Measurements from ENCODE around the gene CYSLTR2. TPM values are rescaled to one million over a fixed set of nuclear protein-coding genes. Genes with fewer than 3 reads are reported as not detected.
A peak's percentile ranks its signal among the peaks of the same experiment; 100 is the strongest.

The CYSLTR2 gene
- total and polyA plus RNA-seq, 2 experiments from 2014 or later = 5.1 to 22.2 TPM

- Histone ChIP-seq H3K9me3 (ENCODE audit: low read depth) (no peaks in the 10 kb centered on the region), H3K36me3 (replicated peaks; ENCODE audit: insufficient read depth, low read depth) (no peaks in the 10 kb centered on the region), H3K4me1 (ENCODE audit: insufficient read depth) (peaks cover 19% of the 10 kb centered on the region), H3K4me3 (no peak overlapping the region), H3K27me3 (no peaks in the 10 kb centered on the region), H3K27ac (peak overlapping the region; percentile 76), H2AFZ (no peak overlapping the region), H3K4me2 (peak overlapping the region; percentile 60), H4K20me1 (ENCODE audit: insufficient read depth, poor library complexity, severe bottlenecking) (no peaks in the 10 kb centered on the region), H3K79me2 (no peaks in the 10 kb centered on the region), H3K9me2 (replicated peaks; ENCODE audit: insufficient read depth) (no peaks in the 10 kb centered on the region)
- no peak for DNase-seq (ENCODE audit: low spot score)
- 40% methylated on average over 3 of the region's 3 CpGs for WGBS (ENCODE audit: low lambda C conversion rate, missing lambda C conversion rate)
- TF ChIP-seq EZH2phosphoT487 (IDR thresholded peaks at IDR 0.05; ENCODE audit: low read depth, severe bottlenecking, unreplicated experiment) = no peak
- TF ChIP-seq EZH2 (IDR thresholded peaks at IDR 0.05; ENCODE audit: borderline replicate concordance) = no peak
- no peak for TF ChIP-seq CTCF (IDR thresholded peaks at IDR 0.05; ENCODE audit: poor library complexity)
Measured at GRCh38 chr13:48652851-48653471, 768 bp upstream of the CYSLTR2 start.

GRCh38 chr13:48654511-48654910 lies 782 bp downstream of the CYSLTR2 start:
- DNase-seq (ENCODE audit: low spot score) = no peak
- Histone ChIP-seq H3K4me1 (ENCODE audit: insufficient read depth) (peaks cover 19% of the 10 kb centered on the region), H3K4me3 (no peak overlapping the region), H3K36me3 (replicated peaks; ENCODE audit: insufficient read depth, low read depth) (no peaks in the 10 kb centered on the region), H3K4me2 (peak overlapping the region; percentile 60), H3K27me3 (no peaks in the 10 kb centered on the region), H3K9me2 (replicated peaks; ENCODE audit: insufficient read depth) (no peaks in the 10 kb centered on the region), H4K20me1 (ENCODE audit: insufficient read depth, poor library complexity, severe bottlenecking) (no peaks in the 10 kb centered on the region), H3K9me3 (ENCODE audit: low read depth) (no peaks in the 10 kb centered on the region), H3K27ac (peak overlapping the region; percentile 76), H2AFZ (no peak overlapping the region), H3K79me2 (no peaks in the 10 kb centered on the region)
- no peak for TF ChIP-seq CTCF (IDR thresholded peaks at IDR 0.05; ENCODE audit: poor library complexity)
- TF ChIP-seq EZH2phosphoT487 (IDR thresholded peaks at IDR 0.05; ENCODE audit: low read depth, severe bottlenecking, unreplicated experiment) = no peak
- TF ChIP-seq EZH2 (IDR thresholded peaks at IDR 0.05; ENCODE audit: borderline replicate concordance) = no peak
- WGBS (ENCODE audit: low lambda C conversion rate, missing lambda C conversion rate) = 35% methylated on average over 1 of the region's 1 CpG

GRCh38 chr13:48655291-48655690 lies 1.6 kb downstream of the CYSLTR2 start:
- 75% methylated on average over 4 of the region's 4 CpGs for WGBS (ENCODE audit: low lambda C conversion rate, missing lambda C conversion rate)
- H3K4me1 ChIP-seq (ENCODE audit: insufficient read depth) = peaks cover 19% of the 10 kb centered on the region
- no peak for DNase-seq (ENCODE audit: low spot score)
- no peaks in the 10 kb centered on the region for H3K36me3 ChIP-seq (replicated peaks; ENCODE audit: insufficient read depth, low read depth)
- H2AFZ ChIP-seq = no peak overlapping the region
- peak overlapping the region; percentile 76 for H3K27ac ChIP-seq
- H3K79me2 ChIP-seq = no peaks in the 10 kb centered on the region
- H3K9me2 ChIP-seq (replicated peaks; ENCODE audit: insufficient read depth) = no peaks in the 10 kb centered on the region
- no peaks in the 10 kb centered on the region for H3K27me3 ChIP-seq
- no peaks in the 10 kb centered on the region for H3K9me3 ChIP-seq (ENCODE audit: low read depth)
- no peak for TF ChIP-seq EZH2phosphoT487 (IDR thresholded peaks at IDR 0.05; ENCODE audit: low read depth, severe bottlenecking, unreplicated experiment)
- no peak for TF ChIP-seq EZH2 (IDR thresholded peaks at IDR 0.05; ENCODE audit: borderline replicate concordance)
- TF ChIP-seq CTCF (IDR thresholded peaks at IDR 0.05; ENCODE audit: poor library complexity) = no peak
- peak overlapping the region; percentile 60 for H3K4me2 ChIP-seq
- H3K4me3 ChIP-seq = no peak overlapping the region
- no peaks in the 10 kb centered on the region for H4K20me1 ChIP-seq (ENCODE audit: insufficient read depth, poor library complexity, severe bottlenecking)
